HG03139 (cell line): ENCODE results near the gene ATN1.

Source experiments
- ATAC-seq: cut with Tn5 transposase; IDR thresholded peaks from one replicate; pipeline ENCODE4 v1.9.1; 2021; ENCODE audit not compliant: unreplicated experiment

Gene ATN1

DNA sequence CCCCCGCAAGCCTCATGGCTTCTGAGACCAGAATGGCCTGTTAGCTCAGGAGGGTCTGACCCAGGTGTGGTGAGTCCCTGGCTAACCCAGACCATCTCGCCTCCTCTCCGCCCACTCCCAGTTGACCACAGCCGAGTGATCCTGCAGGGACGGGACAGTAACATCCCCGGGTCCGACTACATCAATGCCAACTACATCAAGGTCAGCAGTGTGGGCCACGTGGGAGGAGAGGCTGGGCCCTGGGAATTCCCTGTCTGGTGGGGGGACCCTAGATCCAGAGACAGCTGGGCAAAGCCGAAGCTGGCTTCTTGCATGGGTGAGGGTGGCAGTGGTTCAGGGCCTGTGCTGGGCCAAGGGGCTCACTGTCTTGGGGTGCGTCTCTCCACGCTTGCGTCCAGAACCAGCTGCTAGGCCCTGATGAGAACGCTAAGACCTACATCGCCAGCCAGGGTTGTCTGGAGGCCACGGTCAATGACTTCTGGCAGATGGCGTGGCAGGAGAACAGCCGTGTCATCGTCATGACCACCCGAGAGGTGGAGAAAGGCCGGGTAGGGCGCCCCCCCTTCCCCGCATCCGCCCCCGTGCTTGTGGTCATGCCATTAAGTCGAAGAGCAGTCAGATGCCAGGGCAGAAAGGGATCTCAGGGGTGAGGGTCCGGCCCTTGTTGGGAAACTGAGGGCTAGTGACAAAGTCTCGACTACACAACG, 28.4 kb downstream of the ATN1 start:
- no peak for ATAC-seq

DNA sequence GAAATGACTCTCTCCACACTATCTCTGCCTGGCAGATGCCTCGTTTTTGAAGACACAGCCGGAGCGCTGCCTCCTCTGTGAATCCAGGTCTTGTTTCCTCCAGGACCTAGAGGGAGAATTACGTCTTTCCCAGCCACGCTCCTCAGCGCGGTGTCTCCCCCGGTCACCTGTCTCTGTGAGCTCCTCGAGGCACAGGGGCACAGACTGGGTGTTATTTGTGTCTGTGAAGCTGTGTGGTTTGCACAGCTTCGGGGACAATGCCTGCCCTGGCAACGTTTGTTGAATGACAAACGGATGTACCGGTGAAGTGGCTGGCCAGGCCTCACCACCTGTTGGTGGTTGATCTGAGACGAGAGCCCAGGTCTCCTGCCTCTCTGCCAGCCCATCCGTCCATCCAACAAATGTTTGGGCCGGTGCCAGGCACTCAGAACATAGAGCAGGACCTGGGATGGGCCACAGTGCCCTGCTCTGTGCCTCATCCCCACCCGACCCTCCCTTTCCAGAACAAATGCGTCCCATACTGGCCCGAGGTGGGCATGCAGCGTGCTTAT, 29.5 kb downstream of the ATN1 start:
- no peak for ATAC-seq

DNA sequence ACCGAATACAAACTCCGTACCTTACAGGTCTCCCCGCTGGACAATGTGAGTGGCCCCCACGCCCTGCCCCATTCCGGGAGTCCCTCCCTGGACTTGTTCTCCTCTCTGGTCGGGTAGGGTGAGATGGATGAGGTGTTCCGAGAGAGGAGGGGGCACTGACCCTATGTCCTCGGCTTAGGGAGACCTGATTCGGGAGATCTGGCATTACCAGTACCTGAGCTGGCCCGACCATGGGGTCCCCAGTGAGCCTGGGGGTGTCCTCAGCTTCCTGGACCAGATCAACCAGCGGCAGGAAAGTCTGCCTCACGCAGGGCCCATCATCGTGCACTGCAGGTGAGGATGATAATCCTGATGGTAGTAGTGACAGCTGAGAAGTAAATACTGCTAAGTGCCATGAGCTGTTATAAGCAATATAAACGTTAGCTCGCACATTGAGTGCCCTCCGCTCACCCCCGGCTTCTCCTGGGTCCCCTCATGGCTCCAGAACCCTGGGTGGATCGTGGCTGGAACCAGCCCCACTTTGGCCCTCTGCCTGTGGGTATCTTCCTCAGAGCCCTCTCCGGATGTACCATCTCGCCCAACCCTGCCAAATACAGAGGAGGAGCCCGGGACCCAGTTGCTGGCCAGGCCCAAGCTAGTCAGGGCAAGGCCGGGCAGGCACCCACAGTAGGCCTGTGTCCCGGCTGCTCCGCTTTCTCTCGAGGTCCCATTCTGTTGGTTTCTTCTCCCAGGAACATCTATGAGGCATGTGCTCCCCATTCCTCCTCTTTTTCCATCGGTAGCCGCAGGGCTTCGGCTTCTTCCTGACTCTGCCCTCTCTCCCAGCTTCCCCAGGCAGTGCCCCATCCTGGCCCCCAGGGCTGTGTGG, 30.2 kb downstream of the ATN1 start:
- no peak for ATAC-seq

DNA sequence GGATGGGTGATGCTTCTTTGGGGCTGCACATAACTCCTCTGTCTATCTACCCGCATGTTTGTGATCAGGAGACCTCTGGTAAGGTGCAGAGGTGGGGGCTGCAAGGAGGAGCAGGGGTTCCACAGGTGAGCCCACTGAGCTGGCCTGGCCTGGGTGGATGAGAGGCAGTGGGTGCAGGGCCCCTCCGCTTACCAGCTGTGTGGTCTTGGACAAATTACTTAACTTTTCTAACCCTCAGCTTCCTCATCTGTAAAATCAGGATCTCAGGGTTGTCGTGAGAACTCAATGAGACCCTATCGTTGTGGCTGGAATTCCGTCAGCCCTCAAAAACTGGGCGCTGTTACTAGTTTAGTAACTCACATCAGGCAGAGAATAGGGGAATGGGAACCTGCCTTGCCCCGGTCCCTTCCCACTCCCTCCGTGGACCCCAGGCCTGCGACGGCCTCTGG, 30.9 kb downstream of the ATN1 start:
- no peak for ATAC-seq

DNA sequence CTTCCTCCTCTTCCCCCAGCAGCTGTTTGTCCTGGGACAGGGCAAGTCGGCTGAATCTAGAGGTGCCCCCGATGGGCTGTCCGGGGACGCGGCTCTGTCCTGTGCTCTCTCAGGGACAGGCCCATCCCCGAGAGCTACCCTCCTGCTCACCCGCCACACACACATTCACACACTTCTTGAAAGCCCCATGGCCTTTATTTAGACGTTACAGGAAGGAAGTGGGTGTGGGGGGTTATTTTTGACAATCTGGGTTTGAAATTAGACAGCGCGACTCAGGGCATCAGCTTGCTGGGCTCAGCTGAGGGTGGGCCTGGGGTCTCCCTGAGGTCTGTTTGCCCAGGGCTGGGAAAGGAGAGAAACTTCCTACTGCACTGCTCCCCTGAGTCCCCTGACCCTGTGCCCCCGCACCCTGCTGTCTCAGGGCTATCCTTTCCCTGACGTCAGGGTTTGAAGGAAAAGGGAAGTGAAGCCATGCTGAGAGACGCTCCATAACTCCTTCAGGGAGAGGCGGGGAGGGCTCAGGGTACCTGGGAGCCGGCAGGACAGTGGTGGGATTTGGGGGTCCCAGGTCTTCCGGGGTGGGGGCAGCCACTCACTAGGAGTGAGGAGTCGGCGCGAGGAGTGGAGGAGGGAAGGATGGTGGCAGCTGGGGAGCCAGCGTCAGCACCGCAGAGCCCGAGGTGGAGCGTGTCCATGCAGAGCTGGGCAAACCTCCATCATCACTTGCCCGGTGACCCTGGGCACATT, 31.5 kb downstream of the ATN1 start:
- ATAC-seq = peak; percentile 44

DNA sequence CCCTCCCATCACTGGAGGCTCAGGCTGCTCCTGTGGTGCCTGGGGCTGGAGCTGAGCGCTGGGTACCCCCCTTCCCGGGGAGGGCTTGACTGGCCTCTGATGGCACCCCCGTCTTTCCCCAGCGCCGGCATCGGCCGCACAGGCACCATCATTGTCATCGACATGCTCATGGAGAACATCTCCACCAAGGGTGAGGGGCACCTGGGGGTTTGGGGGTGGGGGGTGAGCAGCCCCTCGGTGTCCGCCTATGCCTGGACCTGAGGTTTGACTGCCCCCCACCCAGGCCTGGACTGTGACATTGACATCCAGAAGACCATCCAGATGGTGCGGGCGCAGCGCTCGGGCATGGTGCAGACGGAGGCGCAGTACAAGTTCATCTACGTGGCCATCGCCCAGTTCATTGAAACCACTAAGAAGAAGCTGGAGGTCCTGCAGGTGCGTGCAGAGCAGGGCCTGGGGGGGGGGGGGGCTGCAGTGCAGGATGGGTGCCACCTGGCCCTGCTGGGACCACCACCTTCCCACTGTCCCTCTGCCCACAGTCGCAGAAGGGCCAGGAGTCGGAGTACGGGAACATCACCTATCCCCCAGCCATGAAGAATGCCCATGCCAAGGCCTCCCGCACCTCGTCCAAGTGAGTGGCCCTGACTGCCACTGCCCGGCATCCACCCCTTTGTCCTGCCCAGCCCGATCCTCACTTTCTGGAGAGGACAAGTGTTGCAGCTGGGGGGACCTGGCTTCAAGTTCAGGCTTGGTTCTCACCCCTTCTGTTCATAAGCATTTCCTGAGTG, 32.2 kb downstream of the ATN1 start:
- no peak for ATAC-seq

DNA sequence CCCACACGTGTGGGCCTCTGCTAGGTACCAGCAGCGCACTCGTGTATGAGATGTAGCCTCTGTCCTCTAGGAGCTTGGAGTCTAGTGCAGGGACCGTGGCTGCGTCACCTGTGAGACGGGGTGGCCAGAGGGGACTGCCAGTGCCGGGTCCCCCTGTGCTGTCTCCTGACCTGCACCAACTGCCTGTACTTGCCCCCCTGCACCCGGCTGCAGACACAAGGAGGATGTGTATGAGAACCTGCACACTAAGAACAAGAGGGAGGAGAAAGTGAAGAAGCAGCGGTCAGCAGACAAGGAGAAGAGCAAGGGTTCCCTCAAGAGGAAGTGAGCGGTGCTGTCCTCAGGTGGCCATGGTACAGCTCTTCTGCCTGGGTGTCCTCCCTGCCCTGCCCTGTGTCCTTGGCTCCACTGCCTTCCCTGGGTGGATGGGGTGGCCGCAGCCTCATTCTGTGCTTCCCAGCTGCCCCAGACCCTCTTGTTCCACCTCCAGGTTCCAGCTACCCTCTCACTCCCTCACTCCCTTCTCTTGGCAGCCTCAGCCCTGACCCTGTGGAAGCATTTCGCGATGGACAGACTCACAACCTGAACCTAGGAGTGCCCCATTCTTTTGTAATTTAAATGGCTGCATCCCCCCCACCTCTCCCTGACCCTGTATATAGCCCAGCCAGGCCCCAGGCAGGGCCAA, 33.0 kb downstream of the ATN1 start:
- ATAC-seq = no peak

DNA sequence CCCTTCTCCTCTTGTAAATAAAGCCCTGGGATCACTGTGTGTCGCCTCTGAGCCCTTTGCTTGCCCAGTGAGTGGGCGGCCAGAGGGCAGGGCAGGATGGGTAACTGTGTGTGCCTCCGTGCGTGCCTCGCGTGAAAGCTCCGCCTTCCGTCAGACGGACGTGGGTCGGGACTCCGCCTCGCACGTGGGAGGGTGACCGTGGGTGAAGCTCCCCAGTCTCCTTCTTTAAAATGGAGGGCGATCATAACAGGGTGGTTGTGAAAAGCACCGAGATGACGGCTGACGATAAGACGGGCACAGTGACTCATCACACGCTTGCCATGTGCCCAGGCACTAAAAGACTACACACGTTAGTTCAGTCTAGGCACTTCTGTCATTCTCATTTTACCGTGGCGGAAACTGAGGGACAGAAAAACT, 33.5 kb downstream of the ATN1 start:
- no peak for ATAC-seq

DNA sequence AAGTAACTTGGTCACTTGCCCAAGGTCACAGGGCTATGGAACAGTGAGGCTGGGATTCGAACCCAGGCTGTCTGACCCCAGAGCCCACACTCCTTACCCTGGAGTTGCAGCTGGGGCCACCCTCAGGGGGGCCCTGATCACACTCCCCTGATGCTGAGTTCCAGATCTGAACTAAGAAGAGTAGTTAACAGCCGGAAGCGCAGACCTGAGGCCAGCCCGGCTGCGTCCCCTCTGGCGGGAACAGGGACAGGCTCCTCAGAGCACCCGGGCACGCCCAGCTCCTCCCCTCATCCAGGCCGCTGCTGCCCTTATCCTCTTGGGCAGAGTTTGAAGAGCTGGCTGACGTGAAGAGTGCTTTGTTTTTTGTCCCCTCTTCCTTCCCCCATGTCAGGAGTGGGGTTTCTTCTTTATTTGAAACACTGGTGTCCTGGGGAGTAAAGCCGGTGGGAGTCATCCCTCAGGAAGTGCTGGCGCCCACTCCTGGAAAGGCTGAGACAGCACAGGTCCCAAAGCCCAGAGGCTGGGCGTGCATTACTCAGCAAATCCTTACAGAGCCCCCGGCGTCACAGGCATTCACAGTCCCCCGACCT, 34.0 kb downstream of the ATN1 start:
- ATAC-seq = no peak

DNA sequence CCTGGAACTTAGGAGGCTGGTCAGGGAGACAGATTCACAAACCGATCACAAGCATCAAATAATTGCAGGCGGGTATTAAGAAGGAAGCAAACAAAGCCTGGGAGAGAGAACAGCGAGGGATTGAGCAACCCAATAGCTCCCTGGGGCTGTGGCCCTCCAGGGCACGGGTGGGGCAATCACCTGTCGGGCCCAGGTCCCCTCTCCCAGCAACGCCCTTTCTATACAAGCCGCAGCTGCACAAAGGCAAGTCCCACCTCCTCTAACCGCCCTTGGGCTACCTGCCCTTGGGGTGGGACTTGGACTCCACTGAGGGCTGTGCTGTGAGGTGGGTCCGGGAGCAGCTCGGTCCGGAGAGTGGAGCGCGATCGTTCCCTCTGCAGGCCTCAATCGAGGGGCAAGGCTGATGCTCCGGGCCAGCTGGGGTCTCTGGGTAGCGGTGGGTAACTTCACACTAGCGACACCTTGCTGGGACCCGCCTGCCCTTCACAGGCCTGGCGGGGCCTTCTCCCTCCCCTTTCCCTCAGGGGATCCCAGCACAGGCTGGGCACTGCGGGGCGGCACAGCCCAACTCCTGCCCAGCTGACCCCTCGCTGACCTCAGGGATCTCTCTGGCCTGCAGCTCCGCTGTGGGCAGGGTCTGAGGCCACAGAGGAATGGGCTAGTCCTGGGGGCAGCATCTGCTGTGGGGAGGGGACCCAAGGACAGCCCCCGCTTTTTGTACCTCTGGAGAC, 34.7 kb downstream of the ATN1 start:
- ATAC-seq = no peak

DNA sequence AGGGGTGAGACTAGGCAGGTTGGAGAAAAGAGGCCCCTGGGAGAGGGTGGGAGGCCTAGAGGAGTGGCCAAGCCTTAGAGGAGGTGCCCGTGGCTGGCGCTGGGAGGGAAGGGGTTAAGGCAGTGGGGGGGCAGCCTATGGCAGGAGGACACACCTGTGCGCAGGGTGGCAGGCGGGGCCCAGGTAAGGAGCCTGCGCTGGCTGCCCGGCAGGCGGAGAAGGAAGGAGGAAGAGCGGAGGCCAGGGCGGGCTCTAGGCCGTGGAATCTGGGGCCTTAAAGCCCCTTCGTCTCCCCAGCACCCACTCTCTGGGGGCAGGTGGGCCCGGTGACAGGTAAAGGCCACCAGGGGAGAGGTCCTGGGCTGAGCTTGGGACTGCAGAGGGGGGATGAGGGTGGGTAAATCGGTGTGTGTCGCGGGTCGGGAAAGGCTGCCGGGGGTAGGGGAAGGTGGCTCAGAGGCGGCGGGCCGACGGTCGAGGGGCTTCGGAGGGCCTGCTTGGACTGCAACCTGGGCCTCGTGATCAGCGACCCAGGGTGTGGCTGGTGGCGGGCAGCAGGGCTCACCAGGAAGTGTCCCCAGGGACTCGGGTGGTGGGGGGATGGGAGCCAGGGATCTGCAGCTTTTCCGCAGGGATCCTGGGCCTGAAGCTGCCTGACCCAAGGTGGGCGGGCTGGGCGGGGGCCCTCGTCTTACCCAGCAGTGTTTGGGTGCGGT, 35.4 kb downstream of the ATN1 start:
- no peak for ATAC-seq

DNA sequence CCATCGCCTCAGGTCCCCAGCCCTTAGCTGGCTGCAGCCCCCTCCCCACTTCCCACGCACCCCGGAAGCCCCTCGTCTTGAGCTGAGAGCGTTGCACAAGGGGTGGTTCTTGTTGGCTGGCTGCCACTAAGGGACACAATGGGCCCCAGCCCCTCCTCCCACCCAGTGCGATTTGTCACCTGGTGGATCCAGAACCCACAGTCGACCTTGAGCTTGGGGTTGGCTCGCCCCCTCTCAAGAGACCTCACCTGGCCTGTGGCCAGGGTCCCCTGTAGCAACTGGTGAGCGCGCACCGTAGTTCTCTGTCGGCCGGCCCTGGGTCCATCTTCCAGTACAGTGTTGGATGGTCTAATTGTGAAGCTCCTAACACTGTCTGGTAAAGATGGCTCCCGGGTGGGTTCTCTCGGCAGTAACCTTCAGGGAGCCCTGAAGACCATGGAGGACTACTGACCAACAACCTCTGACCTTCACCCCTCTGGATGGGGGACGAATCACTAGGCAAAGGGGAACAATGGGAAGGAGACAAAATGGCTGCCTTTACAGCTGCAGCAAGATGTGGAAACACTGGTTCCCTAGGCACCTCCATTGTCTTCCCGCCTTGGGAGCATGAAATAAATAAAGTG, 36.1 kb downstream of the ATN1 start:
- no peak for ATAC-seq

DNA sequence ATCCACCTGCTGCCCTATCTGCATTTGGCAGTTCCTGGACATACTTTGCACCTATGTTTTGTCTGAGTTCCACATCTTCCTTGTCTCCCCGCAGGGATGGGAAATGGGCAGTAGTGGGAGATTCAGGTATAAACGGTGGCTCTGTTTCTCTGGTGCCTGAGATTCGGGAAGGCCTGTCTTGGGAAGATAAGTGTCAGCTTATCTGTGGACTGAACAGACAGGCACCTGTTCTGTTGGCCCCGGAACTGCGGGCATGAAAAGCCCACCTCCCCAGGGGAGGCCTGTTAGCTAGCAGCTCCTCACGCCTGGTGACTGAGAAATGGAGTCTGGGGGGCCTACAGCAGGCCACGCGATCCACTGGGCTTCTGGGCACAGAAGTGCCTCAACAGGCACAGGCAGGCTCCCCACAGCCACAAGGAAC, 36.9 kb downstream of the ATN1 start:
- no peak for ATAC-seq

DNA sequence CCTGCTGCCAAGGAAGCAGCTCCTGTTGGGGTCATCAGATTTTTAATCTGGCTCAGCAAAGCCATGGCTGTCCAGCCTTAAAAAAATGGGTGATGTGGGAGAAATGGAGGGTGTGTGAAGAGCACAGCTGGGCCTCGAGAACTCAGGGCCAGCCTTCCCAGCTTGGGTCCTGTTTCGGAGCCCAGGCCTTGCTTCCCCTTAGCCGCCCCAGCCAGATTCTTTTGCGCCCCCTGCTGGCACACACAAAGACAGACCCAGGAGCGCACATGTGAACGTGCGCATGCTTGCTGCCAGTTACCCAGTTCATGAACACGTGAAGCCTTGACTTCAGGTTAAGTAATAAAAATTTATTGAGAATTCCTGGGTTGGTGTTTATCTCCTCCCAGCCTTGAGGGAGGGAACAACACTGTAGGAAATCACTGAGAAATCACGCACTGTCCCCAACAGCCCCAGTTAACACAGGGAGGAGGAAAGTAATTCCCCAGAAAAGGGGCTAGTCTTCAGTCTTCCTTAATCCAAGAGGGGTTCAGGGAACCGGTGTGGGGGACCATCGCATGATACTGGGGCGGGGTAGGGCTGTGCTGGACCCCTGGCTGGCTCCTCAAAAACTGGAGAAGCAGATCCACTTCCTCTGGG, 37.4 kb downstream of the ATN1 start:
- peak; percentile 37 for ATAC-seq

DNA sequence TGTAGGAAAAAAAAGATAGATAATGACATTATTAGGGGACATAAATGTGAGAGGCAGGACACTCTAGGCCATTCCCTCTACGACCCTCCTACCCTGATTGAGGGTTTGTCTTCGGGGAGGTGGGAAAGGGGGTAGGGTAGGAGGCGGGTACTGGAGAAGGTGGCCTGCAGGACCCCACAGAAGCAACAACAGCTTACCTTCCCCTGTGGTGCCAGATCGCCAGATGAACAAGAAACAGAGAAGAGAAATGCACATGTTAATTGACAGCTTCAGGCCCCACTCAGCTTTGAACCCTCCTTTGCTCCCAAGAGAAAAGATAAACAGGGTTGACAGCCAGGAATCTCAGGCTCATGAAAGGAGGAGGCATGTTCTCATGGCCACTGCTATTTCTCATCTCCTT, 38.0 kb downstream of the ATN1 start:
- no peak for ATAC-seq

DNA sequence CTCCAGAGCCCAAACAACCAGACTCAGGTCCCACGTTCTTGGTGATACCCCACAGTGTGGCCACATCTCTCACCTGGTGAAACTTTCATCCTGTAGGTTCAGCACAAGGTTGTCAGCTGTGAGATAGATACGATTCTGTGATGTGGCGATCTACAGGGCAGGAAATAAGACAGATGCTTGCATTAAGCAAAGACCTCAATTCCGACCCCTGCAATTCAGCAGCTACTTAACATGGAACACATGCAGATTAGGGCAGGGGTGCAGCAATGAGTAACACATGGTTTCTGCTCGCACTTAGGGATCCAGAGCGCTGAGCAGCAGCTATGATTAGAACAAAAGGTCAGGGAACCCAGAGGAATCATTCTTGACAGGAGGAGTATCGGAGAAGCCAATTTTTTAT, 38.6 kb downstream of the ATN1 start:
- no peak for ATAC-seq

DNA sequence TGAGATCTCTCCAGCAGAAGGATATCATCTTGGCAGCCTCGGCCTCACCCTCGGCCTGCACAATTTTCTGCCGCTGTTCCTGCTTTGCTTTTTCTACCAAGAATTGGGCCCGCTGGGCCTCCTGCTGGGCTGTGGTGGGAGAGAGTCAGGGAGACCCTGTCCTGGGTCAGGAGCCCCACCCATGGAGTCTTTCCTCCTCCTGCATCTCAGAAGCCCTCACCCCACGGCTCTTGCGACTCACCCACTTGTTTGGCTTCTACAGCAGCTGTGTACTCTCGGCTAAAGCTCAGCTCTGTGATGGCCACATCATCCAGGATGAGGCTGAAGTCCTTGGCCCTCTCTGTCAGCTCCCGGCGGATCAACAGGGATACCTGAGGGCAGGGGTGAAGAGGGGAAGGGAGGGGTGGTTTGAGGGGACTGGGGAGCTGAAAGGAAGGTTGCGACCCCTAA, 39.9 kb downstream of the ATN1 start:
- no peak for ATAC-seq
